ENCODE results near the gene CCDC149.

Gene CCDC149

GRCh38 chr4:24837781-24838180 is 75.1 kb downstream of the CCDC149 start:
- no peak for DNase-seq

- no peak for DNase-seq
Observed at GRCh38 chr4:24837336-24837735, 75.5 kb downstream of the CCDC149 start.

- no peak for DNase-seq
Observed at GRCh38 chr4:24836661-24837242, 76.1 kb downstream of the CCDC149 start.

GRCh38 chr4:24835696-24836095 is 77.1 kb downstream of the CCDC149 start:
- DNase-seq, result no peak

- no peak for DNase-seq
Observed at GRCh38 chr4:24831637-24832036, 81.2 kb downstream of the CCDC149 start.

- DNase-seq, result no peak
Observed at GRCh38 chr4:24824720-24825119, 88.1 kb downstream of the CCDC149 start.

GRCh38 chr4:24820541-24820940 is 92.3 kb downstream of the CCDC149 start:
- DNase-seq, result no peak

GRCh38 chr4:24816797-24817196 is 96.0 kb downstream of the CCDC149 start:
- DNase-seq, result no peak

- no peak for DNase-seq
Observed at GRCh38 chr4:24813732-24814131, 99.1 kb downstream of the CCDC149 start.

GRCh38 chr4:24810871-24811631 is 101.8 kb downstream of the CCDC149 start:
- DNase-seq, result no peak

- no peak for DNase-seq
Observed at GRCh38 chr4:24809815-24810405, 102.9 kb downstream of the CCDC149 start.

- no peak for DNase-seq
Observed at GRCh38 chr4:24809376-24809775, 103.5 kb downstream of the CCDC149 start.

GRCh38 chr4:24808955-24809354 is 103.9 kb downstream of the CCDC149 start:
- DNase-seq, result no peak

- DNase-seq, result no peak
Observed at GRCh38 chr4:24808261-24808660, 104.6 kb downstream of the CCDC149 start.

- DNase-seq, result no peak
Observed at GRCh38 chr4:24807611-24808010, 105.2 kb downstream of the CCDC149 start.

GRCh38 chr4:24806206-24806990 is 106.4 kb downstream of the CCDC149 start:
- DNase-seq, result no peak

- no peak for DNase-seq
Observed at GRCh38 chr4:24805566-24805965, 107.3 kb downstream of the CCDC149 start.

- no peak for DNase-seq
Observed at GRCh38 chr4:24805067-24805466, 107.8 kb downstream of the CCDC149 start.

- no peak for DNase-seq
Observed at GRCh38 chr4:24802648-24803047, 110.2 kb downstream of the CCDC149 start.

- DNase-seq, result no peak
Observed at GRCh38 chr4:24801136-24801855, 111.5 kb downstream of the CCDC149 start.

- DNase-seq, result no peak
Observed at GRCh38 chr4:24800325-24800895, 112.4 kb downstream of the CCDC149 start.

- no peak for DNase-seq
Observed at GRCh38 chr4:24799544-24800324, 113.1 kb downstream of the CCDC149 start.

All from NCI-H2029 (cell line).